ENCODE data around the gene LRTM2.

LRTM2 gene

GRCh38 chr12:1873531-1874510 lies 53.5 kb downstream of the LRTM2 start:
- TF ChIP-seq CTCF (IDR thresholded peaks at IDR 0.05) = no peak
- no peaks in the 10 kb centered on the region for H3K36me3 ChIP-seq
- intact Hi-C loops (cut with DNase I; ENCODE audit: low total_unique reads) = no loop called here
- DNase-seq = no peak
- peaks cover 0 to 5% of the 10 kb centered on the region in 2 donors for H3K27me3 ChIP-seq
- H3K4me3 ChIP-seq = no peak overlapping the region
- H3K27ac ChIP-seq = no peak overlapping the region
- peaks cover 0 to 5% (median 0%) of the 10 kb centered on the region in 3 donors for H3K9me3 ChIP-seq
- no peaks in the 10 kb centered on the region for H3K4me1 ChIP-seq

GRCh38 chr12:1875608-1876007 lies 55.2 kb downstream of the LRTM2 start:
- intact Hi-C loops (cut with DNase I; ENCODE audit: low total_unique reads) = no loop called here
- H3K27me3 ChIP-seq = peaks cover 0 to 3% of the 10 kb centered on the region in 2 donors
- no peaks in the 10 kb centered on the region for H3K4me1 ChIP-seq
- no peak for DNase-seq
- no peaks in the 10 kb centered on the region for H3K36me3 ChIP-seq
- no peak overlapping the region for H3K4me3 ChIP-seq
- TF ChIP-seq CTCF (IDR thresholded peaks at IDR 0.05) = no peak
- no peaks in the 10 kb centered on the region for H3K9me3 ChIP-seq
- no peak overlapping the region for H3K27ac ChIP-seq

GRCh38 chr12:1876086-1876485 lies 55.7 kb downstream of the LRTM2 start:
- no peaks in the 10 kb centered on the region for H3K4me1 ChIP-seq
- no peak for DNase-seq
- TF ChIP-seq CTCF (IDR thresholded peaks at IDR 0.05) = no peak
- H3K9me3 ChIP-seq = no peaks in the 10 kb centered on the region
- intact Hi-C loops (cut with DNase I; ENCODE audit: low total_unique reads) = no loop called here
- no peak overlapping the region for H3K4me3 ChIP-seq
- H3K27ac ChIP-seq = no peak overlapping the region
- H3K36me3 ChIP-seq = no peaks in the 10 kb centered on the region
- peaks cover 0 to 3% of the 10 kb centered on the region in 2 donors for H3K27me3 ChIP-seq

GRCh38 chr12:1877169-1877878 lies 57.0 kb downstream of the LRTM2 start:
- intact Hi-C loops (cut with DNase I; ENCODE audit: low total_unique reads) = no loop called here
- Histone ChIP-seq H3K27ac (no peak overlapping the region), H3K27me3 (peaks cover 0 to 3% of the 10 kb centered on the region in 2 donors), H3K36me3 (no peaks in the 10 kb centered on the region), H3K4me1 (no peaks in the 10 kb centered on the region), H3K4me3 (no peak overlapping the region), H3K9me3 (no peaks in the 10 kb centered on the region)
- no peak for TF ChIP-seq CTCF (IDR thresholded peaks at IDR 0.05)
- DNase-seq = no peak

- H3K36me3 ChIP-seq = no peaks in the 10 kb centered on the region
- H3K27ac ChIP-seq = no peak overlapping the region
- DNase-seq = no peak
- no peaks in the 10 kb centered on the region for H3K9me3 ChIP-seq
- no peaks in the 10 kb centered on the region for H3K4me1 ChIP-seq
- peaks cover 0 to 3% of the 10 kb centered on the region in 2 donors for H3K27me3 ChIP-seq
- intact Hi-C loops (cut with DNase I; ENCODE audit: low total_unique reads) = no loop called here
- no peak for TF ChIP-seq CTCF (IDR thresholded peaks at IDR 0.05)
- no peak overlapping the region for H3K4me3 ChIP-seq
These were observed 57.8 kb downstream of the LRTM2 start for GRCh38 chr12:1878214-1878613.
